A673 (cell line): ENCODE results near the gene DLG2. TPM values are rescaled to one million over a fixed set of nuclear protein-coding genes. Genes with fewer than 3 reads are reported as not detected.

ENCODE experiments used
- BruUV-seq: library from RNA; stranded (reverse); fragments of 400-500 nt; replicated peaks from 2 replicates; lab custom pipeline; 2021; lab: Mats Ljungman, UMichigan
- CTCF ChIA-PET: fragments of 300-600 bp; sonication (Branson Sonifier 250); formaldehyde crosslinking; loops from one replicate; lab custom pipeline; 2022; ENCODE audit warnings: antibody characterized with exemption; lab: Charles Lee
- POLR2A ChIA-PET: fragments of 300-600 bp; sonication (Branson Sonifier 250); formaldehyde crosslinking; loops from one replicate; lab custom pipeline; 2022; ENCODE audit warnings: antibody characterized with exemption; ENCODE audit not compliant: low non-redundant PET; lab: Charles Lee
- DNase-seq: peaks from one replicate; pipeline ENCODE4 v3.0.0-alpha.2; 2015; ENCODE audit warnings: low spot score
- H3K27ac ChIP-seq: fragments of 200-600 bp; sonication (generic); 2 replicates; pipeline ENCODE4 v1.5.1; 2016; ENCODE audit warnings: mixed run types, low read depth, mild to moderate bottlenecking, mixed read lengths, antibody characterized with exemption, low read length; ENCODE audit not compliant: poor library complexity, severe bottlenecking
- H3K27me3 ChIP-seq: fragments of 200-600 bp; sonication (generic); replicated peaks from 2 replicates; pipeline ENCODE4 v1.6.1; 2017; ENCODE audit warnings: mixed run types, low read depth, mild to moderate bottlenecking, mixed read lengths, antibody characterized with exemption, low read length; ENCODE audit not compliant: insufficient read depth, poor library complexity
- H3K36me3 ChIP-seq: fragments of 200-600 bp; sonication (generic); 2 replicates; pipeline ENCODE4 v1.6.1; 2016; ENCODE audit warnings: mixed run types, mild to moderate bottlenecking, mixed read lengths, antibody characterized with exemption, low read length; ENCODE audit not compliant: insufficient read depth, poor library complexity, severe bottlenecking
- H3K4me1 ChIP-seq: fragments of 200-600 bp; sonication (generic); 2 replicates; pipeline ENCODE4 v1.6.1; 2017; ENCODE audit warnings: mixed run types, mild to moderate bottlenecking, mixed read lengths, antibody characterized with exemption, low read length; ENCODE audit not compliant: insufficient read depth, poor library complexity, severe bottlenecking
- H3K4me3 ChIP-seq: fragments of 200-600 bp; sonication (generic); 2 replicates; pipeline ENCODE4 v1.5.1; 2016; ENCODE audit warnings: low read depth, mixed run types, mild to moderate bottlenecking, mixed read lengths, low read length; ENCODE audit not compliant: poor library complexity, severe bottlenecking
- H3K9me3 ChIP-seq: fragments of 200-600 bp; sonication (generic); 2 replicates; pipeline ENCODE4 v1.6.1; 2016; ENCODE audit warnings: mixed run types, low read depth, mild to moderate bottlenecking, mixed read lengths, antibody characterized with exemption, low read length; ENCODE audit not compliant: poor library complexity, severe bottlenecking
- EZH2 ChIP-seq: fragments of 200-600 bp; sonication (generic); IDR thresholded peaks from 2 replicates; pipeline ENCODE4 v1.6.1; 2017; ENCODE audit warnings: borderline replicate concordance, low read depth, mild to moderate bottlenecking, mixed read lengths, antibody characterized with exemption, low read length; ENCODE audit not compliant: poor library complexity, severe bottlenecking
- intact Hi-C: fragments of 100-400 bp; cut with micrococcal nuclease; formaldehyde crosslinking; loops from one replicate; pipeline ENCODE4 v1.10.0; 2022; ENCODE audit not compliant: unreplicated experiment
- total RNA-seq: library from RNA; stranded (reverse); gene quantifications from 2 replicates; pipeline ENCODE4 v1.2.3, GENCODE V29; 2021
- TF ChIP-seq, protein P1 (sequence below): fragments of 300-800, 200-600 bp; sonication (generic); conservative IDR thresholded peaks from 2 replicates; pipeline ENCODE4 v1.5.1; 2017; ENCODE audit warnings: low read depth, mild to moderate bottlenecking, antibody characterized with exemption, low read length, moderate library complexity, mixed read lengths

Gene DLG2
- total RNA-seq, 1 experiment from 2014 or later, result 277 TPM

GRCh38 chr11:83475760-83476159 lies 2151.4 kb downstream of the DLG2 start:
- no peak overlapping the region for H3K27ac ChIP-seq
- no peaks in the 10 kb centered on the region for H3K27me3 ChIP-seq
- H3K4me3 ChIP-seq, result no peak overlapping the region
- no peaks in the 10 kb centered on the region for H3K9me3 ChIP-seq
- peaks cover 17% of the 10 kb centered on the region for H3K4me1 ChIP-seq
- POLR2A ChIA-PET, result no interaction called here
- CTCF ChIA-PET, result no interaction called here
- intact Hi-C loops, result no loop called here
- BruUV-seq, result no TSS peak
- TF ChIP-seq, protein P1, sequence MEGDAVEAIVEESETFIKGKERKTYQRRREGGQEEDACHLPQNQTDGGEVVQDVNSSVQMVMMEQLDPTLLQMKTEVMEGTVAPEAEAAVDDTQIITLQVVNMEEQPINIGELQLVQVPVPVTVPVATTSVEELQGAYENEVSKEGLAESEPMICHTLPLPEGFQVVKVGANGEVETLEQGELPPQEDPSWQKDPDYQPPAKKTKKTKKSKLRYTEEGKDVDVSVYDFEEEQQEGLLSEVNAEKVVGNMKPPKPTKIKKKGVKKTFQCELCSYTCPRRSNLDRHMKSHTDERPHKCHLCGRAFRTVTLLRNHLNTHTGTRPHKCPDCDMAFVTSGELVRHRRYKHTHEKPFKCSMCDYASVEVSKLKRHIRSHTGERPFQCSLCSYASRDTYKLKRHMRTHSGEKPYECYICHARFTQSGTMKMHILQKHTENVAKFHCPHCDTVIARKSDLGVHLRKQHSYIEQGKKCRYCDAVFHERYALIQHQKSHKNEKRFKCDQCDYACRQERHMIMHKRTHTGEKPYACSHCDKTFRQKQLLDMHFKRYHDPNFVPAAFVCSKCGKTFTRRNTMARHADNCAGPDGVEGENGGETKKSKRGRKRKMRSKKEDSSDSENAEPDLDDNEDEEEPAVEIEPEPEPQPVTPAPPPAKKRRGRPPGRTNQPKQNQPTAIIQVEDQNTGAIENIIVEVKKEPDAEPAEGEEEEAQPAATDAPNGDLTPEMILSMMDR, result no peak
- DNase-seq, result no peak
- H3K36me3 ChIP-seq, result peaks cover 41% of the 10 kb centered on the region

- no peaks in the 10 kb centered on the region for H3K27me3 ChIP-seq
- ChIA-PET POLR2A (interaction anchor here (0.7 kb wide), 1 partner anchor 265 kb away, joined by 3 read pairs; no protein-coding TSS in a partner anchor), CTCF (no interaction called here)
- peaks cover 59% of the 10 kb centered on the region for H3K36me3 ChIP-seq
- H3K4me3 ChIP-seq, result no peak overlapping the region
- no peak overlapping the region for H3K27ac ChIP-seq
- intact Hi-C loops, result no loop called here
- H3K9me3 ChIP-seq, result no peaks in the 10 kb centered on the region
- peaks cover 9% of the 10 kb centered on the region for H3K4me1 ChIP-seq
- no peak for DNase-seq
- no TSS peak for BruUV-seq
- TF ChIP-seq, protein P1, result no peak
- no peak for TF ChIP-seq EZH2
These were observed 2153.4 kb downstream of the DLG2 start for GRCh38 chr11:83473743-83474142.

DNA sequence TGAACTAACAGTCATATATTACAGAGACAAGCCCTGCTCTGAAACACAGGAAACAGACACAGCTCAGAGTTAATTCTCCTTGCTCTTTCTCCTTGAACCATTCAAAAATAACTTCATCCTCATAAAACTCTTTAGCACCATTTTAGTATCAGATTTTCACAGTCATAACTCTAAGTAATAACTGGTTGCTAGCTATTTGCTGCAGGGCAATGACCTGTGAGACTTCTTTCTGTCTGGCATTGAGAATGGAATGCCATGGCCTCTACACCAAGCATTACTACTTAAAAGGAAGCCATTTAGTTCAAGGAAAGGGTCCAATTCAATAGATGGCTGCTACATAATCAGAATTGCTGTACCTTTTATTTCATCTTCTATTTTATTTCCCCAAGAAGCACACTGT lies 2154.3 kb downstream of the DLG2 start:
- CTCF ChIA-PET, result no interaction called here
- Histone ChIP-seq H3K36me3 (peaks cover 68% of the 10 kb centered on the region), H3K27me3 (no peaks in the 10 kb centered on the region), H3K4me3 (no peak overlapping the region), H3K9me3 (no peaks in the 10 kb centered on the region), H3K4me1 (peaks cover 9% of the 10 kb centered on the region), H3K27ac (no peak overlapping the region)
- no TSS peak for BruUV-seq
- intact Hi-C loops, result no loop called here
- DNase-seq, result no peak
- TF ChIP-seq, protein P1, result no peak
- no peak for TF ChIP-seq EZH2
- POLR2A ChIA-PET, result no interaction called here
